ENCODE data around the gene USP22. TPM values are rescaled to one million over a fixed set of nuclear protein-coding genes. Genes with fewer than 3 reads are reported as not detected.
A peak's percentile ranks its signal among the peaks of the same experiment; 100 is the strongest.

The USP22 gene
- total RNA-seq, 4 donors from 2014 or later, result 101 to 128 (median 104) TPM

- H3K4me3 ChIP-seq, result no peak overlapping the region
- H3K27me3 ChIP-seq, result no peaks in the 10 kb centered on the region
- 74 to 82% methylated on average over 3 to 10 of the region's 27 CpGs for WGBS, 2 donors (ENCODE audit: low coverage in 1 of 2)
- peak overlapping the region in 2 of 4 donors; percentile 70 for H3K27ac ChIP-seq
- no peak for ATAC-seq
- peaks cover 0 to 100% of the 10 kb centered on the region in 2 donors for H3K36me3 ChIP-seq
- TF ChIP-seq EP300 (IDR thresholded peaks at IDR 0.05) (no peak), CTCF (IDR thresholded peaks at IDR 0.05) (no peak), POLR2A (IDR thresholded peaks at IDR 0.05) (no peak), POLR2AphosphoS5 (IDR thresholded peaks at IDR 0.05) (no peak)
- H3K4me1 ChIP-seq, result peaks cover 0 to 67% (median 0%) of the 10 kb centered on the region in 3 donors
- no peaks in the 10 kb centered on the region for H3K9me3 ChIP-seq
Measured at GRCh38 chr17:21010705-21011596, 31.9 kb downstream of the USP22 start.

GRCh38 chr17:21008992-21009671 is 33.7 kb downstream of the USP22 start:
- WGBS, 2 donors (ENCODE audit: low coverage in 1 of 2), result 68 to 73% methylated on average over 7 to 9 of the region's 10 CpGs
- TF ChIP-seq CTCF (IDR thresholded peaks at IDR 0.05) (no peak), POLR2A (IDR thresholded peaks at IDR 0.05) (no peak), POLR2AphosphoS5 (IDR thresholded peaks at IDR 0.05) (no peak), EP300 (IDR thresholded peaks at IDR 0.05) (no peak)
- no peak for ATAC-seq

GRCh38 chr17:21008160-21008915 is 34.5 kb downstream of the USP22 start:
- H3K4me3 ChIP-seq, result no peak overlapping the region
- TF ChIP-seq CTCF (IDR thresholded peaks at IDR 0.05) (no peak), POLR2AphosphoS5 (IDR thresholded peaks at IDR 0.05) (no peak), EP300 (IDR thresholded peaks at IDR 0.05) (no peak), POLR2A (IDR thresholded peaks at IDR 0.05) (no peak)
- H3K4me1 ChIP-seq, result peaks cover 0 to 55% (median 0%) of the 10 kb centered on the region in 3 donors
- no peaks in the 10 kb centered on the region for H3K27me3 ChIP-seq
- no peak for ATAC-seq
- H3K27ac ChIP-seq, result peak overlapping the region in 2 of 4 donors; percentile 2 to 33
- WGBS, 2 donors (ENCODE audit: low coverage in 1 of 2), result 69 to 80% methylated on average over 6 to 13 of the region's 13 CpGs
- peaks cover 0 to 100% of the 10 kb centered on the region in 2 donors for H3K36me3 ChIP-seq
- H3K9me3 ChIP-seq, result no peaks in the 10 kb centered on the region

More at GRCh38 chr17:21008992-21009671, 33.7 kb downstream of the USP22 start:
- Histone ChIP-seq H3K4me3 (no peak overlapping the region), H3K27ac (no peak overlapping the region), H3K36me3 (peaks cover 0 to 100% of the 10 kb centered on the region in 2 donors), H3K27me3 (no peaks in the 10 kb centered on the region), H3K4me1 (peaks cover 0 to 60% (median 0%) of the 10 kb centered on the region in 3 donors), H3K9me3 (no peaks in the 10 kb centered on the region)

GRCh38 chr17:21007646-21008045 is 35.2 kb downstream of the USP22 start:
- H3K27ac ChIP-seq, result peak overlapping the region in 2 of 4 donors; percentile 2 to 33
- WGBS, 2 donors (ENCODE audit: low coverage in 1 of 2), result 72 to 75% methylated on average over 9 of the region's 9 CpGs
- H3K36me3 ChIP-seq, result peaks cover 0 to 100% of the 10 kb centered on the region in 2 donors

More at GRCh38 chr17:21007646-21008045, 35.2 kb downstream of the USP22 start:
- peaks cover 0 to 53% (median 0%) of the 10 kb centered on the region in 3 donors for H3K4me1 ChIP-seq
- H3K4me3 ChIP-seq, result no peak overlapping the region
- no peak for TF ChIP-seq CTCF (IDR thresholded peaks at IDR 0.05)
- no peak for TF ChIP-seq POLR2AphosphoS5 (IDR thresholded peaks at IDR 0.05)
- TF ChIP-seq POLR2A (IDR thresholded peaks at IDR 0.05), result no peak
- no peak for TF ChIP-seq EP300 (IDR thresholded peaks at IDR 0.05)
- H3K27me3 ChIP-seq, result no peaks in the 10 kb centered on the region
- no peak for ATAC-seq
- no peaks in the 10 kb centered on the region for H3K9me3 ChIP-seq

Measured in gastroesophageal sphincter (tissue), 4 donors.